ENCODE measurements around the gene GPR108.
A peak's percentile ranks its signal among the peaks of the same experiment; 100 is the strongest.
"Not testable (repeated sequence)": the region's sequence is repeated elsewhere in the genome, so short reads cannot be mapped to it uniquely, and the experiment has no call there.

GPR108 gene

GRCh38 chr19:6718741-6719539 is 18.4 kb downstream of the GPR108 start:
- peak; percentile 45 to 59 (median 49) for DNase-seq

GRCh38 chr19:6718111-6718740 is 19.2 kb downstream of the GPR108 start:
- DNase-seq: no peak

GRCh38 chr19:6717441-6717971 is 19.9 kb downstream of the GPR108 start:
- no peak for DNase-seq

GRCh38 chr19:6717036-6717435 is 20.3 kb downstream of the GPR108 start:
- no peak for DNase-seq

DNA sequence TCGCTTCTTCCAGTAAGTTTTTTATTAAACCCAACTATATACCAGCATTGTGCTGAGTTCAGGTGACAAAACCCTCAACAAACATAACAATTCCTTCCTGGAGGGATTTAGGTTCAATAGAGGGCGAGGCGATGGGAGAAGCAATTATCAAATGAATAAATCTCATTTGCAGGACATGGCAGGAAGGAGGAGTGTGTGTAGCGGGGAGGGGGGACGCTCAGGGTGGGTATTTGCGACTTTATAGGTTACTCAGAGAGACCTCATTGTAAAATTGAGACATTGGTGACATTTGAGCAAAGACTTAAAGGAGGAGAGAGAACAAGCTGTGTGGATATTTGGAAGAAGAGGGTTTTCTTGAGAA is 20.8 kb downstream of the GPR108 start:
- no peak for DNase-seq

DNA sequence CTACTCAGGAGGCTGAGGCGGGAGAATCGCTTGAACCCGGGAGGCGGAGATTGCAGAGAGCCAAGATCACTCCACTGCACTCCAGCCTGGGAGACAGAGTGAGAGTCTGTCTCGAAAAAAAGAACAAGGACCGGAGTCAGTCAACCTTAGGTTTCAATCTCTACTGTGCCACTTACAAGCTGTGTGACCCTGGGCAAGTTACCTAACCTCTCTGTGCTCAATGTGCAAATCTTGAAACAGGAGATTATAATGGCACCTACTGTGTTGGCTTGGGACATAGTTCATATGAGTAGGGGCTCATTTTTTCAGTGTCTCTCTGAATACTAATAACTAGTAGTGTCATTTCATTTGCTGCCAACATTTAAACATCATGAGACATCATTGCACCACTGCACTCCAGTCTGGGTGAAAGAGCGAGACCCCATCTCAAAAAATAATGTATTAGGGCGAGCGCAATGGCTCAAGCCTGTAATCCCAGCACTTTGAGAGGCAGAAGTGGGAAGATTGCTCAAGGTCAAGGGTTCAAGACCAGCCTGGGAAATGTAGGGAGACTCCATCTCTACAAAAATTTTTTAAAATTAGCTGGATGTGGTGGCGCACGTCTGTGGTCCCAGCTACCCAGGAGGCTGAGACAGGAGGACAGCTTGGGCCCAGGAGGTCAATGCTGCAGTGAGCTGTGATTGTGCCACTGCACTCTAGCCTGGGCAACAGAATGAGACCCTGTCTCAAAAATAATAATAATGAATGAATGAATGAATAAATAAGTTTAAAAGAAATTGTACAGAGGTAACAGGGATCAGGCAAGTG is 22.4 kb downstream of the GPR108 start:
- DNase-seq: no peak

- DNase-seq: no peak
These were observed 23.3 kb downstream of the GPR108 start for GRCh38 chr19:6713773-6714692.

DNA sequence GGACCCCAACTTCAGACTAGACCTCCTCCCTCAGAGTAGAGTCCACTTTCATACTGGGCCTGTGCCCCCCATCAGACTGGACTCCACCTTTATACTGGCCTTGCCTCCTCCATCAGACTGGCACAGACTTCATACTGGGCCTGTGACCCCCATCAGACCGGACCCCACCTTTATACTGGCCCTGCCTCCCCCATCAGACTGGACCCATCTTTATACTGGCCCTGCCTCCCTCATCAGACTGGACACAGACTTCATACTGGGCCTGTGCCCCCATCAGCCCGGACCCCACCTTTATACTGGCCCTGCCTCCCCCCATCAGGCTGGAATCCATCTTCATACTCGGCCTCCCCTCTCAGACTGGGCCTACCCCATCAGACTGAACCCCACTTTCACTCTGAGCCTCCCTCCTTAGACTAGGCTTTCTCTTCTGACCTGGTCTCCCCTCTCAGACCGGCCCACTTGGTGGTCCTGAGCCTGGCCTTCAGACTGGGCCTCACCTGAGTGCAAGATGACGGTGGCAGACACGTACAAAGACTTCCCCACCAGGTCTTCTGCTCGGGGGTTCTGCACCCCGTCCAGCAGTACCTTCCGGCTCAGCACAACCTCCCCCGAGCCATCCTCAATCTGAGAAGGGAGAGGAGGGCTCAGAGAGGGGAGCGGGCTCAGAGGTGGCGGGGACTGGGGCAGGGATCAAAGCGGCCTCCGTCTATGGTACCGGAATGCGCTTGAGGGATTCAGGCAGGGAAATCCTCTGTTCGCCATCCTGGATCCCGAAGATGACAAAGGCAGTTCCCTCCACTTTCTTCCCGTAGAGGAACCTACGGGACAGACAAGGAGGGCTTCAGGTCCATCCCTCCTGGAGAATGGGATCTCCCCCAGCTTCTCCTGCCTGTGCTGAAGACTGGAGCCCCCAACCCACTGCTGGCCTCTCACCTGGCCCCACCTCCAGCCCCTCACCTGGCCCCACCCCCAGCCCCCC is 24.4 kb downstream of the GPR108 start:
- DNase-seq: no peak

GRCh38 chr19:6712231-6712630 is 25.1 kb downstream of the GPR108 start:
- no peak for DNase-seq

DNA sequence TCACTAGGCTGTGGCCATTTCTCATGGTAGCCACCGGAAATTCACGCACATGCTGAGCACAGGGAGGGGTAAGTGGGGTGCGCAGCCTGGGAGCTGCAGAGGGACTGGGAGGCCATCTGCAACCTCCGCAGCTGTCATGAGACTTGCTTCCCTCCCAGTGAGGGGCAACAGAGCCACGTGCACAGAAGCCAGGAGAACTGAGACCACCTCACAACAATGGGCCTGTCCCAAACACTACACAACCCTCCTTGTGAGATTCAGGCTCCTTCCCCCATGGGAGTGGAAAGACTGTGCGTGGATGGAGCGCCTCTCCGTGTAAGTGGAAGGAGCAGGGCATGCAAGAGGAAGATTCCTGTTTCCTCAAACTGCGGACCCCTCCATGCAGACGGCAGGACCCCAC is 25.8 kb downstream of the GPR108 start:
- DNase-seq: no peak

- no peak for DNase-seq
These were observed 26.4 kb downstream of the GPR108 start for GRCh38 chr19:6711078-6711361.

- DNase-seq: peak; percentile 46 to 70 (median 59)
These were observed 26.9 kb downstream of the GPR108 start for GRCh38 chr19:6710273-6711077.

DNA sequence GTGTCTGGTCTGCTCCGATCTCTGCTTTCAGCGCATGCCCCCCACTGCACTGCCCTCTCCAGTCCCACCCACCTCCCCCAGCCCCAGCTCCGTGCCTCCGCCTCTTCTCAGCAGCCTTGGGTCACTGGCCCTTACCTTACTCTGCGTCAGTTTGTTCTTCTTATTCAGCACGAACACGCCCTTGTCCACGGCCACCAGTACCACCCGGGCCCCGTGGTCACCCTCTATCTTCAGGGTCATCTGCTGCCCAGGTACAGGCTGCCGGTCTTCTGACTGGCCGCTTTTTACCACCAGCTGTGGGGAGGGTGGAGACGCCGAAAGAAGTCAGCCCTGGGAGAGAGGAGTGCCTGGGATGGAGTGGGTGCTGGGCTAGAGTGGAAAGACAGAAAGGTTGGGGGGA is 27.8 kb downstream of the GPR108 start:
- no peak for DNase-seq

- DNase-seq: not testable (repeated sequence)
These were observed 28.5 kb downstream of the GPR108 start for GRCh38 chr19:6708913-6709312.

DNA sequence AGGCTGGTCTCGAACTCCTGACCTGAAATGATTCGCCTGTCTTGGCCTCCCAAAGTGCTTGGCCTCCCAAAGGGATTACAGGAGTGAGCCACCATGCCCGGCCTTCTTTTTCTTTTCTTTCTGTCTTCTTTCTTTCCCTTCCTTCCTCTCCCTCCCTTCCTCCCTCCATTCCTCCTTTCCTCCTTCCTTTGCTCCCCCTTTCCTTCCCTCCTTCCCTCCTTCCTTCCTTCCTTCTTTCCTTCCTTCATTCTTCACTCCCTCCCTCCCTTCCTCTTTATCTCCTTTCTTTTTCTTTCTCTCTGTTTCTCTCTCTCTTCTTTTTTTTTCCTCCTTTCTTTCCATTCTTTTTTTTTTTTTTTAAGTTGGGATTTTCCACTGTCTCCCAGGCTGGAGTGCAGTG is 29.0 kb downstream of the GPR108 start:
- DNase-seq: no peak

- DNase-seq: no peak
These were observed 29.7 kb downstream of the GPR108 start for GRCh38 chr19:6707658-6708018.

- DNase-seq: no peak
These were observed 30.2 kb downstream of the GPR108 start for GRCh38 chr19:6707011-6707657.

- no peak for DNase-seq
These were observed 30.8 kb downstream of the GPR108 start for GRCh38 chr19:6706633-6706958.

DNA sequence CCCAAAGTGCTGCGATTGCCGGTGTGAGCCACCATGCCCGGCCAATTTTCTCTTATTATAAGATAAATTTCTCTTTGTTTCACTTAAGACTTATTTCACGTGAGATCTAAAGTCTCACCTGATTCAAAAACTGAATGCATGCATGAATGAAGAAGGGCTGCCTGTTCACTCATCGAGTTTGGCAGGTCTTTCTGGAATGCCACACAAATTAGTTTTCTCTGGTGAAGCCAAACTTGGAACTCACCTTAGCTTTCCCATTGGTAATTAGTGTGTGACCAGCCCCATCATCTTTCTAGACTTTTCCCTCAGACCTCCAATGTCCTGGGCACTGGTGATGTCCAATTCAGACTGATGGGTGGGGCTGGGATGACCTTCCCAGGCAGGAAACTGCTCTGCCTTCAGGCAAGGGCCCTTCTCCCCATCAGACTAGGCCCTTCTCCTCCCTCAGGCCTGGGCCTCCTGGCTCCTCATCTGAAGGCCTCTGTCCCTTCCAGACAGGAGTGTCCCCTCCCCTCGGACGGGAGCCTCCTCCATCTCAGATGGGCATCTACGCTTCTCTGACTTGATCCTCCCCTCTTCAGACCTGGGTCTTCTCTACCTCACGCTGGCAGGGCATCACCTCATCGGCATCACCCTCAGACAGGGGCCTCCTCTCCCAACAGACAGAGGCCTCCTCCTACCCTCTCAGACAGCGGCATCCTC is 31.3 kb downstream of the GPR108 start:
- DNase-seq: no peak
